ENCODE results near the gene CAMK1G.

The CAMK1G gene

DNA sequence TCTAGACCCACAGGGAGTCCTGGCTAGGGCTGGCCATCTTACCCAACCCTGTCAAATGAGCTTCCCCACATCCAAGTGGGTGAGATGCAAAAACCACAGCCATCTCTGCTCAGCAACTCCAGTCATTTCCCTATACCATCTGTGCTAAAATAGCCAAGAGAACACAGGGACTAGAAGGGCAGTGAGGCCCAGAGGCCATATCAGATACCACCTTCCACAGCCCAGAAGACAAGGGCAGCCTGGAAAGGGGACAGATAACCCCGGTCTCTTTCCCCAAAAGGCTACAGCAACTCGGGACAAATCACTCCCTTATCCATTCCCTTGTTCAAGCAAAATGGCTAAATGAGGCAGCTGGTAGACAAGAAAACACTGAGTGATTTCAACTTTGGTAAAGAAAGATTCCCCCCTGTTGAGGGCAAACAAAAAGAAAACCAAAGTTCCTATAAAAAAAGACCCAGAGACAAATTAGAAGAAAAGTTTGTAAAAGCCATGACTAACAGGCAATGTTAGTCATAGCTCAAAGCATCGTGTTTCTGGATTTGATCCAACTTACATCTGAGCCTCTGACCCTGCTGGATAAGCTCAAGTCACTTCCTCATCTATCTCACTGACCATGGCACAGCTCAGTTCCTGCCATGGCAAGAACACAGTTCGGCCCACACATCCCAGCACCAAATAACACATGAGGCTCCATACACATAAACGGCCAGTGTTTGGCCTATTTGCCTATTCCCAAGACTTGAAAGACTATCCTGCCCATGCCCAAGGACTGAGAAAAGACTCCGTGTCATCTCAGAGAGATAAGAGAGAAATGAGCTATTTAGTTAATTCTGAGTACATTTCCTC, 65.6 kb downstream of the CAMK1G start:
- Histone ChIP-seq H3K4me3 (replicated peaks; ENCODE audit: insufficient read depth, low read length) (no peak overlapping the region), H3K27me3 (ENCODE audit: insufficient read depth, poor library complexity, severe bottlenecking) (no peaks in the 10 kb centered on the region), H3K27ac (replicated peaks) (no peak overlapping the region)
- DNase-seq (ENCODE audit: low read depth in 1 of 2, low spot score in 1 of 2), result peak; percentile 50 to 77
- TF ChIP-seq POLR2AphosphoS5 (IDR thresholded peaks at IDR 0.05; ENCODE audit: low read depth) (no peak), SPI1 (IDR thresholded peaks at IDR 0.05; ENCODE audit: borderline replicate concordance, low read depth) (peak; percentile 68), GABPA (IDR thresholded peaks at IDR 0.05; ENCODE audit: low read depth) (no peak)

DNA sequence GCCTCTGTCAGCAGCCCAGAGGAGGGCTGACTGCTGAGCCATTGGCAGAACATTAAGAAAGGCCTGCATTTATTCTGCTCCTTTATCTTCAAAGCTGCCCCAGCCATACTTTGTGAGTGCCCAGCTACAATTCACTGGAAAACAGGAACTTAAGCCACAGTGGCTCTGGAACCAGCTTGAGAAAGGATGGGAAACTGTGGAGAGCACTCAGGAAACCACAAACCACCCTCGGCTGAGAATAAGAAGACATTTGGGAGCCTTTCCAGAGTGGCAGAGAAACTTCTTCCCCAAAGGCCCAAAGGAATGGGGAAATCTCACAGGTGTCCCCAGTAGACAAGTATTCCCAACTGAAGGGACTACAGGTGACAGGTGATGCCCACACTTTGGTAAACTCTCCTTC, 66.9 kb downstream of the CAMK1G start:
- DNase-seq (ENCODE audit: low read depth in 1 of 2, low spot score in 1 of 2), result peak in 1 of 2 experiments; percentile 83
- TF ChIP-seq SPI1 (IDR thresholded peaks at IDR 0.05; ENCODE audit: borderline replicate concordance, low read depth) (peak; percentile 6; the same call in 1 of the 2 replicates), POLR2AphosphoS5 (IDR thresholded peaks at IDR 0.05; ENCODE audit: low read depth) (peak; percentile 73), GABPA (IDR thresholded peaks at IDR 0.05; ENCODE audit: low read depth) (no peak)
- TF ChIP-seq, protein P1, sequence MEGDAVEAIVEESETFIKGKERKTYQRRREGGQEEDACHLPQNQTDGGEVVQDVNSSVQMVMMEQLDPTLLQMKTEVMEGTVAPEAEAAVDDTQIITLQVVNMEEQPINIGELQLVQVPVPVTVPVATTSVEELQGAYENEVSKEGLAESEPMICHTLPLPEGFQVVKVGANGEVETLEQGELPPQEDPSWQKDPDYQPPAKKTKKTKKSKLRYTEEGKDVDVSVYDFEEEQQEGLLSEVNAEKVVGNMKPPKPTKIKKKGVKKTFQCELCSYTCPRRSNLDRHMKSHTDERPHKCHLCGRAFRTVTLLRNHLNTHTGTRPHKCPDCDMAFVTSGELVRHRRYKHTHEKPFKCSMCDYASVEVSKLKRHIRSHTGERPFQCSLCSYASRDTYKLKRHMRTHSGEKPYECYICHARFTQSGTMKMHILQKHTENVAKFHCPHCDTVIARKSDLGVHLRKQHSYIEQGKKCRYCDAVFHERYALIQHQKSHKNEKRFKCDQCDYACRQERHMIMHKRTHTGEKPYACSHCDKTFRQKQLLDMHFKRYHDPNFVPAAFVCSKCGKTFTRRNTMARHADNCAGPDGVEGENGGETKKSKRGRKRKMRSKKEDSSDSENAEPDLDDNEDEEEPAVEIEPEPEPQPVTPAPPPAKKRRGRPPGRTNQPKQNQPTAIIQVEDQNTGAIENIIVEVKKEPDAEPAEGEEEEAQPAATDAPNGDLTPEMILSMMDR (IDR thresholded peaks at IDR 0.05; ENCODE audit: insufficient read depth, low read length), result no peak
- TF ChIP-seq, protein P2, sequence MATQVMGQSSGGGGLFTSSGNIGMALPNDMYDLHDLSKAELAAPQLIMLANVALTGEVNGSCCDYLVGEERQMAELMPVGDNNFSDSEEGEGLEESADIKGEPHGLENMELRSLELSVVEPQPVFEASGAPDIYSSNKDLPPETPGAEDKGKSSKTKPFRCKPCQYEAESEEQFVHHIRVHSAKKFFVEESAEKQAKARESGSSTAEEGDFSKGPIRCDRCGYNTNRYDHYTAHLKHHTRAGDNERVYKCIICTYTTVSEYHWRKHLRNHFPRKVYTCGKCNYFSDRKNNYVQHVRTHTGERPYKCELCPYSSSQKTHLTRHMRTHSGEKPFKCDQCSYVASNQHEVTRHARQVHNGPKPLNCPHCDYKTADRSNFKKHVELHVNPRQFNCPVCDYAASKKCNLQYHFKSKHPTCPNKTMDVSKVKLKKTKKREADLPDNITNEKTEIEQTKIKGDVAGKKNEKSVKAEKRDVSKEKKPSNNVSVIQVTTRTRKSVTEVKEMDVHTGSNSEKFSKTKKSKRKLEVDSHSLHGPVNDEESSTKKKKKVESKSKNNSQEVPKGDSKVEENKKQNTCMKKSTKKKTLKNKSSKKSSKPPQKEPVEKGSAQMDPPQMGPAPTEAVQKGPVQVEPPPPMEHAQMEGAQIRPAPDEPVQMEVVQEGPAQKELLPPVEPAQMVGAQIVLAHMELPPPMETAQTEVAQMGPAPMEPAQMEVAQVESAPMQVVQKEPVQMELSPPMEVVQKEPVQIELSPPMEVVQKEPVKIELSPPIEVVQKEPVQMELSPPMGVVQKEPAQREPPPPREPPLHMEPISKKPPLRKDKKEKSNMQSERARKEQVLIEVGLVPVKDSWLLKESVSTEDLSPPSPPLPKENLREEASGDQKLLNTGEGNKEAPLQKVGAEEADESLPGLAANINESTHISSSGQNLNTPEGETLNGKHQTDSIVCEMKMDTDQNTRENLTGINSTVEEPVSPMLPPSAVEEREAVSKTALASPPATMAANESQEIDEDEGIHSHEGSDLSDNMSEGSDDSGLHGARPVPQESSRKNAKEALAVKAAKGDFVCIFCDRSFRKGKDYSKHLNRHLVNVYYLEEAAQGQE (IDR thresholded peaks at IDR 0.05; ENCODE audit: insufficient replicate concordance, low read depth), result no peak
- Histone ChIP-seq H3K27ac (replicated peaks) (peak overlapping the region; percentile 47), H3K4me3 (replicated peaks; ENCODE audit: insufficient read depth, low read length) (no peak overlapping the region), H3K27me3 (ENCODE audit: insufficient read depth, poor library complexity, severe bottlenecking) (no peaks in the 10 kb centered on the region)

DNA sequence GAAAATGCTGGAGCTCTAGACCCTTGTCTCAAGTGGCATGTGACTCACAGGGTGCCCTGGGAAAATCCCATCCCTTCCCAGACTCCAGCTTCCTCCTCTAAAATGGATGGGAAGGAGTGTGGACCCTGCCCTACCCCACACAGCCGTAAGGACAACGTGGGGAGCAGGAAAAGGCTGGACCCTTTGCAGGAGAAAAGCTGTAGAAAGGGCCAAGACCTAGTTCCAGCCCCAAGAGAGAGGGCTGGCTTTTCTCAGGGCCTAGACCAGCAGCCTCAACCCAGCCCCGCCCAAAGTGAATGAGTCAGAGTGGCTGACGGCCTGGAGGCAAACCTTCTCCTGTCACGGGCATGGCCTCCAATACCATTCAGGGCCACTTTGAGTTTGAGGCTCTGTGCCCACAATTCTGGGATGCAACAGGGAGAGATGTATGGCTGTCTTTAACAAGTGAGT, 67.6 kb downstream of the CAMK1G start:
- DNase-seq (ENCODE audit: low read depth in 1 of 2, low spot score in 1 of 2), result peak in 1 of 2 experiments; percentile 79
- H3K27ac ChIP-seq (replicated peaks), result peak overlapping the region; percentile 47
- no peak overlapping the region for H3K4me3 ChIP-seq (replicated peaks; ENCODE audit: insufficient read depth, low read length)
- H3K27me3 ChIP-seq (ENCODE audit: insufficient read depth, poor library complexity, severe bottlenecking), result no peaks in the 10 kb centered on the region
- no peak for TF ChIP-seq GABPA (IDR thresholded peaks at IDR 0.05; ENCODE audit: low read depth)
- TF ChIP-seq, protein P1 (IDR thresholded peaks at IDR 0.05; ENCODE audit: insufficient read depth, low read length), result no peak
- no peak for TF ChIP-seq SPI1 (IDR thresholded peaks at IDR 0.05; ENCODE audit: borderline replicate concordance, low read depth)
- TF ChIP-seq, protein P2 (IDR thresholded peaks at IDR 0.05; ENCODE audit: insufficient replicate concordance, low read depth), result no peak
- no peak for TF ChIP-seq POLR2AphosphoS5 (IDR thresholded peaks at IDR 0.05; ENCODE audit: low read depth)

DNA sequence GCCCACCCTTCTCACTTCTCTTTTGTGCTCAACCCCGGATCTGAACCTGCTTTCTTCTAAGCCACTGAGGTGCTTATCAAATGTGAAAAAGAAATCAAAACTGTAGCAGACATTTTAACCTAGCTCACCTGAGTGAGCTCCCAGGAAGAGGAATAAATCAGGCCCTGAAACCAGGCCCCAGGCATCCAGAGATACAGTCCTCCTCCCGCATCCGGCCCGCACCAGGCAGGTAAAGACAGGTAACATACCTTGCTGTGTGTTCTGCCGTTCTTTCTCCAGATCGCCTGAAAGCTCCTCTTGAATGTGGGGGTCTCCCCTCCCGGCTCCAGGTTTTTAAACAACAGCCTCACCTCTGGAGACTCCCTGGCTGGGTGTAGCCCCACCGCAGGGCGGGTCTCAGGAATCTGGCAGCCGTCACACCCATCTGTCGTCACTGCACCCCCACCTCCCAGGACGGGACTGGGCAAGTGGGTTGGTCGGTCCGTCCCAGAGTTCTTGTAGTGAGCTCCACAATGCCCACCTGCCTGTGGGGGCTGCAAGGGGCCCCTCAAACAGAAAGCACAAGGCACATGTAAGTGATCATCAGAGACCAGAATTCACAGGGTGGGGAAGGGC, 68.7 kb downstream of the CAMK1G start, which contains the start of gene LAMB3:
Gene LAMB3, minus strand, starts transcription at position 305 of the 615 bp plus-strand sequence. CDS start 1,481 bp downstream, outside the sequence.
- H3K4me3 ChIP-seq (replicated peaks; ENCODE audit: insufficient read depth, low read length), result no peak within 1 kb of the TSS
- no peak for DNase-seq (ENCODE audit: low read depth in 1 of 2, low spot score in 1 of 2)
- no peaks in the 10 kb centered on the region for H3K27me3 ChIP-seq (ENCODE audit: insufficient read depth, poor library complexity, severe bottlenecking)
- TF ChIP-seq SPI1 (IDR thresholded peaks at IDR 0.05; ENCODE audit: borderline replicate concordance, low read depth) (no peak), GABPA (IDR thresholded peaks at IDR 0.05; ENCODE audit: low read depth) (no peak), POLR2AphosphoS5 (IDR thresholded peaks at IDR 0.05; ENCODE audit: low read depth) (no peak)
- TF ChIP-seq, protein P1 (IDR thresholded peaks at IDR 0.05; ENCODE audit: insufficient read depth, low read length), result no peak
- TF ChIP-seq, protein P2 (IDR thresholded peaks at IDR 0.05; ENCODE audit: insufficient replicate concordance, low read depth), result no peak
- no peak within 1 kb of the TSS; the same call in 1 of the 2 replicates for H3K27ac ChIP-seq (replicated peaks)

All from HL-60 (cell line).